Right lobe of liver (tissue), 6 donors: ENCODE data around the gene CHKA. TPM values are rescaled to one million over a fixed set of nuclear protein-coding genes. Genes with fewer than 3 reads are reported as not detected.

ENCODE experiments used
- ATAC-seq, 4 donors: fragments of 200-7000 bp; cut with Tn5 transposase; one replicate each; pipeline ENCODE4 v1.9.1; 2020; ENCODE audit warnings: mild to moderate bottlenecking in 4 of 4, moderate library complexity in 4 of 4
- DNase-seq, 3 donors: peaks; one replicate each; pipeline ENCODE4 v3.0.0-alpha.2; 2020
- H3K27ac ChIP-seq, 3 donors: fragments of 200-600 bp; one replicate each; pipeline ENCODE4 v1.8.0; 2022
- H3K27me3 ChIP-seq, 2 donors: fragments of 200-600 bp; one replicate each; pipeline ENCODE4 v1.8.0; 2022
- H3K36me3 ChIP-seq, 4 donors: fragments of 200-600 bp; sonication (generic) in 1 of 4; one replicate each; pipeline versions ENCODE4 v1.5.1 to v1.8.0; 2017 to 2022; ENCODE audit warnings: control low read depth in 1 of 4
- H3K4me1 ChIP-seq, 4 donors: fragments of 200-600 bp; sonication (generic) in 1 of 4; one replicate each; pipeline versions ENCODE4 v1.5.1 to v1.8.0; 2017 to 2022; ENCODE audit warnings: control low read depth in 1 of 4
- H3K4me3 ChIP-seq, 3 donors: fragments of 200-600 bp; one replicate each; pipeline ENCODE4 v1.8.0; 2022
- H3K9me3 ChIP-seq, 4 donors: fragments of 200-600 bp; sonication (generic) in 1 of 4; one replicate each; pipeline versions ENCODE4 v1.5.1 to v1.8.0; 2017 to 2022; ENCODE audit warnings: control low read depth in 1 of 4
- CTCF ChIP-seq, 4 donors: fragments of 200-600 bp in 3 of 4; fragments of 450-650 bp in 1 of 4; IDR thresholded peaks; one replicate each; pipeline versions ENCODE4 v1.5.1 to v1.8.0; 2016 to 2022; ENCODE audit warnings: antibody characterized with exemption in 4 of 4, mild to moderate bottlenecking in 2 of 4
- POLR2A ChIP-seq: fragments of 450-650 bp; IDR thresholded peaks from one replicate; pipeline ENCODE4 v1.6.1; 2017; ENCODE audit warnings: antibody characterized with exemption, mild to moderate bottlenecking
- WGBS: methylation state at CpG from one replicate; pipeline ENCODE4 v1.1.6; 2018; ENCODE audit warnings: low coverage, low lambda C conversion rate; ENCODE audit not compliant: insufficient coverage; ENCODE audit errors: missing lambda C conversion rate; 5-methylcytosine and 5-hydroxymethylcytosine counted together
- intact Hi-C, 2 donors: fragments of 100-400 bp; cut with DNase I; formaldehyde crosslinking; loops; one replicate each; pipeline versions ENCODE4 v1.11.2 to v1.14.1; 2022
- total RNA-seq, 6 experiments: library from RNA; depleted of rRNA in 2 of 6; stranded (reverse); fragments of >200 nt in 2 of 6; fragmentation: NEBNext Ultra II Directional in 3 of 6; extraction: Animal tissue kit (Norgen Biotek cat#: 25700) in 3 of 6; gene quantifications; one replicate each; pipeline versions ENCODE4 v1.1.0 to v1.2.4, GENCODE V29; 2016 to 2023
- donor health status: DM: no; HTN: yes; CAD: no.
- donor health status: DM: no; HTN: no; CAD: no.
- donor health status: DM: no; HTN: no; CAD: no.
- donor health status: DM: no; HTN: yes; CAD: no.
- donor health status: DM: no; HTN: yes; CAD: no.

Gene CHKA
- total RNA-seq, 6 experiments from 2014 or later = 15.1 to 35.8 (median 28.5) TPM

GRCh38 chr11:68146704-68147474, 25.7 kb upstream of the CHKA start:
- no peaks in the 10 kb centered on the region for H3K27me3 ChIP-seq
- peak; percentile 80 to 93 (median 91) for DNase-seq
- intact Hi-C loops = no loop called here
- TF ChIP-seq POLR2A (peak; percentile 77), CTCF (IDR thresholded peaks at IDR 0.05) (no peak)
- no peaks in the 10 kb centered on the region for H3K9me3 ChIP-seq
- peak overlapping the region in 2 of 3 donors; percentile 8 to 9 for H3K4me3 ChIP-seq
- peaks cover 0 to 43% (median 21%) of the 10 kb centered on the region in 4 donors for H3K4me1 ChIP-seq
- peak; percentile 74 to 82 (median 78) for ATAC-seq
- no peaks in the 10 kb centered on the region for H3K36me3 ChIP-seq
- WGBS = 20% methylated on average over 1 of the region's 13 CpGs
- H3K27ac ChIP-seq = peak overlapping the region; percentile 85 to 88 (median 86)

- WGBS = 28% methylated on average over 5 of the region's 15 CpGs
- ATAC-seq (peak; percentile 72 to 77 (median 73)), DNase-seq (peak; percentile 97 to 99 (median 97))
- Histone ChIP-seq H3K9me3 (no peaks in the 10 kb centered on the region), H3K27ac (peak overlapping the region; percentile 85 to 88 (median 86)), H3K4me3 (peak overlapping the region in 2 of 3 donors; percentile 8 to 9), H3K36me3 (no peaks in the 10 kb centered on the region), H3K27me3 (no peaks in the 10 kb centered on the region), H3K4me1 (peaks cover 0 to 52% (median 23%) of the 10 kb centered on the region in 4 donors)
- TF ChIP-seq CTCF (IDR thresholded peaks at IDR 0.05) = no peak
- TF ChIP-seq POLR2A = peak; percentile 44
- intact Hi-C loops = no loop called here
Observed at GRCh38 chr11:68146010-68146540, 24.9 kb upstream of the CHKA start.

- peak; percentile 70 to 81 (median 79) for DNase-seq
Observed at GRCh38 chr11:68145120-68145866, 24.1 kb upstream of the CHKA start.

More at GRCh38 chr11:68145120-68145866, 24.1 kb upstream of the CHKA start:
- Histone ChIP-seq H3K9me3 (no peaks in the 10 kb centered on the region), H3K27me3 (no peaks in the 10 kb centered on the region), H3K36me3 (no peaks in the 10 kb centered on the region), H3K4me1 (peaks cover 0 to 55% (median 23%) of the 10 kb centered on the region in 4 donors), H3K4me3 (no peak overlapping the region), H3K27ac (peak overlapping the region in 2 of 3 donors; percentile 57 to 85)
- intact Hi-C loops = no loop called here
- WGBS = 31% methylated on average over 11 of the region's 14 CpGs
- TF ChIP-seq POLR2A (no peak), CTCF (IDR thresholded peaks at IDR 0.05) (no peak)
- ATAC-seq = peak; percentile 39 to 52 (median 48)
